A204.1 (cell line): Measurements from ENCODE around the gene MR1.

Experiments used
- FAIRE-seq: peaks from 2 replicates; lab custom pipeline; 2012; peaks lifted over from hg19 to GRCh38; lab: Jason Lieb, UNC

MR1 gene

GRCh38 chr1:181092883-181093458 is 59.2 kb downstream of the MR1 start:
- FAIRE-seq, result no peak

- no peak for FAIRE-seq
Measured at GRCh38 chr1:181094416-181095212, 60.8 kb downstream of the MR1 start.

GRCh38 chr1:181095260-181095659 is 61.5 kb downstream of the MR1 start:
- no peak for FAIRE-seq

- no peak for FAIRE-seq
Measured at GRCh38 chr1:181095763-181096184, 62.0 kb downstream of the MR1 start.

GRCh38 chr1:181097242-181097641 is 63.5 kb downstream of the MR1 start:
- FAIRE-seq, result no peak

- FAIRE-seq, result no peak
Measured at GRCh38 chr1:181099152-181100014, 65.6 kb downstream of the MR1 start.

- FAIRE-seq, result no peak
Measured at GRCh38 chr1:181100015-181100905, 66.5 kb downstream of the MR1 start.

GRCh38 chr1:181100934-181101333 is 67.2 kb downstream of the MR1 start:
- FAIRE-seq, result no peak

- no peak for FAIRE-seq
Measured at GRCh38 chr1:181101581-181102226, 67.9 kb downstream of the MR1 start.

- FAIRE-seq, result no peak
Measured at GRCh38 chr1:181102841-181103240, 69.1 kb downstream of the MR1 start.

GRCh38 chr1:181103399-181103798 is 69.6 kb downstream of the MR1 start:
- FAIRE-seq, result no peak

GRCh38 chr1:181104042-181104789 is 70.4 kb downstream of the MR1 start:
- FAIRE-seq, result no peak

- FAIRE-seq, result no peak
Measured at GRCh38 chr1:181104790-181105133, 71.0 kb downstream of the MR1 start.

GRCh38 chr1:181105134-181106021 is 71.6 kb downstream of the MR1 start:
- FAIRE-seq, result no peak

- FAIRE-seq, result no peak
Measured at GRCh38 chr1:181106022-181106312, 72.2 kb downstream of the MR1 start.

GRCh38 chr1:181106479-181106878 is 72.7 kb downstream of the MR1 start:
- no peak for FAIRE-seq

GRCh38 chr1:181107711-181108110 is 73.9 kb downstream of the MR1 start:
- FAIRE-seq, result no peak

GRCh38 chr1:181108304-181108867 is 74.6 kb downstream of the MR1 start:
- FAIRE-seq, result no peak

- FAIRE-seq, result no peak
Measured at GRCh38 chr1:181110013-181110412, 76.2 kb downstream of the MR1 start.
